Spleen (tissue), 11 donors: ENCODE measurements around the gene ADAMTS12. TPM values are rescaled to one million over a fixed set of nuclear protein-coding genes. Genes with fewer than 3 reads are reported as not detected.

Experiments used
- DNase-seq: peaks from one replicate; pipeline ENCODE4 v3.0.0-alpha.2; 2020
- H3K27ac ChIP-seq, 8 donors: fragments of 200-600 bp; sonication (generic) in 7 of 8; 1 replicate in 4 of 8; 2 replicates in 4 of 8; pipeline versions ENCODE4 v1.5.0 to v1.8.0; 2016 to 2021; ENCODE audit warnings: inconsistent platforms in 4 of 8, mild to moderate bottlenecking in 4 of 8, moderate library complexity in 1 of 8
- H3K27me3 ChIP-seq, 7 donors: fragments of 200-600 bp; sonication (generic) in 6 of 7; replicated peaks in 1 of 7; 1 replicate in 4 of 7; 2 replicates in 3 of 7; pipeline versions ENCODE4 v1.5.0 to v1.8.0; 2016 to 2021; ENCODE audit warnings: inconsistent platforms in 3 of 7, mild to moderate bottlenecking in 1 of 7
- H3K36me3 ChIP-seq, 6 donors: fragments of 200-600 bp; sonication (generic) in 5 of 6; 1 replicate in 4 of 6; 2 replicates in 2 of 6; pipeline versions ENCODE4 v1.5.0 to v1.8.0; 2016 to 2021; ENCODE audit warnings: inconsistent platforms in 2 of 6
- H3K4me1 ChIP-seq, 6 donors: fragments of 200-600 bp; sonication (generic) in 5 of 6; 1 replicate in 3 of 6; 2 replicates in 3 of 6; pipeline versions ENCODE4 v1.5.0 to v1.8.0; 2016 to 2021; ENCODE audit warnings: inconsistent platforms in 3 of 6
- H3K4me3 ChIP-seq, 8 donors: fragments of 200-600 bp; sonication (generic) in 7 of 8; 1 replicate in 4 of 8; 2 replicates in 4 of 8; pipeline versions ENCODE4 v1.5.0 to v1.8.0; 2016 to 2021; ENCODE audit warnings: inconsistent platforms in 4 of 8, mild to moderate bottlenecking in 4 of 8, moderate library complexity in 2 of 8
- H3K9me3 ChIP-seq, 8 donors: fragments of 200-600 bp; sonication (generic) in 7 of 8; 1 replicate in 4 of 8; 2 replicates in 4 of 8; pipeline versions ENCODE4 v1.5.0 to v1.8.0; 2016 to 2021; ENCODE audit warnings: inconsistent platforms in 4 of 8
- CTCF ChIP-seq, 11 experiments: fragments of 200-600 bp in 7 of 11; fragments of 450-650 bp in 4 of 11; sonication (generic) in 4 of 11; IDR thresholded peaks in 8 of 11; conservative IDR thresholded peaks in 3 of 11; 1 replicate in 7 of 11; 2 replicates in 4 of 11; pipeline versions ENCODE4 v1.4.0 to v1.8.0; 2016 to 2021; ENCODE audit warnings: antibody characterized with exemption in 11 of 11, inconsistent platforms in 4 of 11, mild to moderate bottlenecking in 1 of 11
- POLR2A ChIP-seq, 3 donors: fragments of 450-650 bp; IDR thresholded peaks; one replicate each; pipeline ENCODE4 v1.5.1; 2017; ENCODE audit warnings: antibody characterized with exemption in 3 of 3, mild to moderate bottlenecking in 1 of 3
- POLR2AphosphoS5 ChIP-seq, 3 donors: sonication (generic); formaldehyde crosslinking; IDR thresholded peaks; one replicate each; pipeline ENCODE4 v1.5.1; 2017; ENCODE audit warnings: antibody characterized with exemption in 3 of 3
- WGBS, 5 donors: extraction: QIAGEN DNeasy Blood & Tissue Kit in 3 of 5; methylation state at CpG; one replicate each; pipeline versions ENCODE4 v1.1.5 to v1.1.7; 2013 to 2018; 5-methylcytosine and 5-hydroxymethylcytosine counted together
- intact Hi-C: fragments of 100-400 bp; cut with DNase I; formaldehyde crosslinking; loops from one replicate; pipeline ENCODE4 v1.15.0; 2023; ENCODE audit warnings: low total_unique reads
- polyA plus RNA-seq, 3 donors: library from polyadenylated mRNA; stranded (reverse); fragments of 200-250 nt; gene quantifications; one replicate each; pipeline ENCODE4 v1.2.1, GENCODE V29; 2013
- total RNA-seq, 7 donors: library from RNA; depleted of rRNA in 3 of 7; stranded (reverse); fragments of >200 nt in 3 of 7; fragmentation: NEBNext Ultra II Directional in 4 of 7; extraction: Animal tissue kit (Norgen Biotek cat#: 25700) in 4 of 7; gene quantifications; one replicate each; pipeline versions ENCODE4 v1.1.0 to v1.2.1, GENCODE V29; 2016 to 2021
- donor health status: healthy with polysubstance abuse.
- donor health status: DM: no; HTN: no; CAD: no; lungs with moderate emphysema.
- donor health status: DM: no; HTN: no; CAD: no.
- donor health status: Bipolar disorder and iron deficiency.
- donor health status: healthy.
- donor health status: DM: no; HTN: no; CAD: no.
- donor health status: DM: yes; HTN: yes; CAD: no.

The ADAMTS12 gene
- total and polyA plus RNA-seq, 10 donors = 0.07 to 4.3 (median 1.4) TPM

- WGBS, 5 donors = 71 to 82% (median 76%) methylated on average over 5 of the region's 5 CpGs
- peaks cover 0 to 7% (median 3%) of the 10 kb centered on the region in 6 donors for H3K4me1 ChIP-seq
- TF ChIP-seq POLR2AphosphoS5 (IDR thresholded peaks at IDR 0.05) (no peak), POLR2A (IDR thresholded peaks at IDR 0.05) (no peak), CTCF (IDR thresholded peaks at IDR 0.05 in 8 of 11, conservative IDR thresholded peaks at IDR 0.05 in 3 of 11) (no peak)
- peaks cover 0 to 17% (median 10%) of the 10 kb centered on the region in 7 donors for H3K27me3 ChIP-seq
- DNase-seq = no peak
- no peaks in the 10 kb centered on the region for H3K9me3 ChIP-seq
- no peak overlapping the region for H3K27ac ChIP-seq
- no peak overlapping the region for H3K4me3 ChIP-seq
- no peaks in the 10 kb centered on the region for H3K36me3 ChIP-seq
- intact Hi-C loops = no loop called here
Observed at GRCh38 chr5:33931136-33931535, 39.3 kb upstream of the ADAMTS12 start.

- Histone ChIP-seq H3K36me3 (no peaks in the 10 kb centered on the region), H3K27ac (no peak overlapping the region), H3K4me1 (no peaks in the 10 kb centered on the region), H3K9me3 (no peaks in the 10 kb centered on the region), H3K27me3 (peaks cover 0 to 7% (median 0%) of the 10 kb centered on the region in 7 donors), H3K4me3 (no peak overlapping the region)
- no peak for DNase-seq
- WGBS, 5 donors = 85 to 89% (median 87%) methylated on average over 5 to 6 of the region's 6 CpGs
- intact Hi-C loops = no loop called here
- TF ChIP-seq CTCF (IDR thresholded peaks at IDR 0.05 in 8 of 11, conservative IDR thresholded peaks at IDR 0.05 in 3 of 11) = no peak
- TF ChIP-seq POLR2A (IDR thresholded peaks at IDR 0.05) = no peak
- no peak for TF ChIP-seq POLR2AphosphoS5 (IDR thresholded peaks at IDR 0.05)
Observed at GRCh38 chr5:33929925-33930690, 38.3 kb upstream of the ADAMTS12 start.

- H3K4me1 ChIP-seq = no peaks in the 10 kb centered on the region
- no peak overlapping the region for H3K27ac ChIP-seq
- peaks cover 0 to 4% (median 0%) of the 10 kb centered on the region in 7 donors for H3K27me3 ChIP-seq
- H3K36me3 ChIP-seq = no peaks in the 10 kb centered on the region
- no peak for TF ChIP-seq POLR2A (IDR thresholded peaks at IDR 0.05)
- TF ChIP-seq POLR2AphosphoS5 (IDR thresholded peaks at IDR 0.05) = no peak
- no peak for TF ChIP-seq CTCF (IDR thresholded peaks at IDR 0.05 in 8 of 11, conservative IDR thresholded peaks at IDR 0.05 in 3 of 11)
- H3K9me3 ChIP-seq = no peaks in the 10 kb centered on the region
- DNase-seq = no peak
- intact Hi-C loops = no loop called here
- no peak overlapping the region for H3K4me3 ChIP-seq
- 71 to 81% (median 76%) methylated on average over 2 of the region's 2 CpGs for WGBS, 5 donors
Observed at GRCh38 chr5:33928283-33928682, 36.5 kb upstream of the ADAMTS12 start.

GRCh38 chr5:33927685-33928084 is 35.9 kb upstream of the ADAMTS12 start:
- Histone ChIP-seq H3K27ac (no peak overlapping the region), H3K27me3 (peaks cover 0 to 5% (median 0%) of the 10 kb centered on the region in 7 donors), H3K4me3 (no peak overlapping the region), H3K9me3 (no peaks in the 10 kb centered on the region), H3K36me3 (no peaks in the 10 kb centered on the region), H3K4me1 (no peaks in the 10 kb centered on the region)
- WGBS, 5 donors = 48 to 72% (median 56%) methylated on average over 4 of the region's 4 CpGs
- intact Hi-C loops = no loop called here
- no peak for DNase-seq
- TF ChIP-seq POLR2AphosphoS5 (IDR thresholded peaks at IDR 0.05) = no peak
- no peak for TF ChIP-seq CTCF (IDR thresholded peaks at IDR 0.05 in 8 of 11, conservative IDR thresholded peaks at IDR 0.05 in 3 of 11)
- TF ChIP-seq POLR2A (IDR thresholded peaks at IDR 0.05) = no peak
